ENCODE data around the gene COG4. TPM values are rescaled to one million over a fixed set of nuclear protein-coding genes. Genes with fewer than 3 reads are reported as not detected.

COG4 gene
- 54.3 and 71.7 TPM in 2 replicates for polyA plus RNA-seq (2011; rRNA removed)
- polyA minus RNA-seq (2011; rRNA and poly(A)+ RNA removed): 30.9 and 56.0 TPM in 2 replicates

DNA sequence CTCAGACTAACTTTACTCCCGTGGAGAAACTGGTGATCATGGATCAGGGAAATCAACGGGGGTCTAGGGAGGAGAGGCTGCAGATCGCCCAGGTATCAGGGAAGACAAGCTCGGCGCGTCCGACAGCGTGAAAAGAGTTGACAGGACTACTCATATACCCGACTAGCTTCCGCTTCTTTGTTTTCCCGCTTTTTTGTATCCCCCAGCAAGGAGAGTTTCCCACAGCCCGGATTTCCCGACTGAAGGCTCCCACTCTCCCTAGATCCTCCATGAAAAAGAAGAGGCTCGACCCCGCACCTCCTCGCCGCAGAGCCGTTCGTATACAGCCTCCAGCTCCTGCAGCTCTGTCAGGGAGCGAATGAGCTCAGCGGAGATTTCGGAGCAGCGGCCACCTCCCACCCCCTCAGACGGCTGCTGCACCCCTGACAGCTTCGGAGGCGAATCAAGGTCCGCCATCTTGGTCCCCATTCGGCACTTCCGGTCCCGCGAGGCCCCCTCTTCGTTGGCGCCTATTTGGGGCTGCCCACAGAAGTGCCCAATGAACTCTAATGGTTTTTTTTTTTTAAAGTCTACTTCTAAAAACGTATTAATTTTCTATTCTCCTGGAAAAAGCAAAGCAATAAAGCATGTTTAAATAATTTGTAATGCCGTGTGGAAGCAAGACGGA is at the start of gene COG4:
Gene COG4, minus strand, starts transcription at position 479 of the 667 bp plus-strand sequence. Its CDS starts 11 bp downstream, at position 468.
- Histone ChIP-seq H3K27me3 (ENCODE audit: control insufficient read depth, insufficient read depth, low read length) (no peaks in the 10 kb centered on the region), H3K4me3 (ENCODE audit: low read depth, low read length) (peak within 1 kb of the TSS; percentile 74), H3K36me3 (ENCODE audit: control insufficient read depth, insufficient read depth, low read length) (peaks cover 1% of the 10 kb centered on the region; the same call in 1 of the 2 replicates)
- TF ChIP-seq, protein P1, sequence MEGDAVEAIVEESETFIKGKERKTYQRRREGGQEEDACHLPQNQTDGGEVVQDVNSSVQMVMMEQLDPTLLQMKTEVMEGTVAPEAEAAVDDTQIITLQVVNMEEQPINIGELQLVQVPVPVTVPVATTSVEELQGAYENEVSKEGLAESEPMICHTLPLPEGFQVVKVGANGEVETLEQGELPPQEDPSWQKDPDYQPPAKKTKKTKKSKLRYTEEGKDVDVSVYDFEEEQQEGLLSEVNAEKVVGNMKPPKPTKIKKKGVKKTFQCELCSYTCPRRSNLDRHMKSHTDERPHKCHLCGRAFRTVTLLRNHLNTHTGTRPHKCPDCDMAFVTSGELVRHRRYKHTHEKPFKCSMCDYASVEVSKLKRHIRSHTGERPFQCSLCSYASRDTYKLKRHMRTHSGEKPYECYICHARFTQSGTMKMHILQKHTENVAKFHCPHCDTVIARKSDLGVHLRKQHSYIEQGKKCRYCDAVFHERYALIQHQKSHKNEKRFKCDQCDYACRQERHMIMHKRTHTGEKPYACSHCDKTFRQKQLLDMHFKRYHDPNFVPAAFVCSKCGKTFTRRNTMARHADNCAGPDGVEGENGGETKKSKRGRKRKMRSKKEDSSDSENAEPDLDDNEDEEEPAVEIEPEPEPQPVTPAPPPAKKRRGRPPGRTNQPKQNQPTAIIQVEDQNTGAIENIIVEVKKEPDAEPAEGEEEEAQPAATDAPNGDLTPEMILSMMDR (IDR thresholded peaks at IDR 0.05; ENCODE audit: insufficient read depth, low read depth, low read length): no peak
- POLR2A ChIA-PET: interaction anchor here (0.7 kb wide), 2 partner anchors 239 to 959 kb away, joined by 5 to 6 read pairs; no protein-coding TSS in a partner anchor
- peak; percentile 21 for DNase-seq (ENCODE audit: low read depth)
- CTCF ChIA-PET: interaction anchor here (0.9 to 1.5 kb wide), 2 partner anchors 9 to 10 kb away, joined by 3 to 6 read pairs; no protein-coding TSS in a partner anchor

DNA sequence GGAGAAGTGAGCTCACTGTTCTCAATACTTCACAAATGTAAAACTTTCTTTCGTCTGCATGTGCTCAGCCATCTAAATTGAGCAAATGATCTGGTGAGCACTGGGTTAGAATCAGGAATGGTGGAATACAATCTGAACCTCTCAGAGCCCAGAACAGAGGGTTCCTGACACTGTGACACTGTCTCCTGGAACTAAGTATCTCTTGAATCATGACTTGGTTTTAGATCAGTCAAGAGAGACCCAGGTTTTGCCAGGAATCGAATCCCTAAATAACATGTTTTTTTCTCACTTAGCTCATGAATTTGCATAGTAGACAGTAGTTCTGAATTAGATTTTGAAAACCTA is 49.5 kb upstream of the COG4 start:
- Histone ChIP-seq H3K27me3 (ENCODE audit: control insufficient read depth, insufficient read depth, low read length) (no peaks in the 10 kb centered on the region), H3K36me3 (ENCODE audit: control insufficient read depth, insufficient read depth, low read length) (peaks cover 19% of the 10 kb centered on the region), H3K4me3 (ENCODE audit: low read depth, low read length) (no peak overlapping the region)
- ChIA-PET CTCF (interaction anchor here (1.2 to 6.4 kb wide), 3 partner anchors 81 to 419 kb away, joined by 3 to 25 read pairs (median 5); no protein-coding TSS in a partner anchor), POLR2A (interaction anchor here (1.0 kb wide), 1 partner anchor 145 kb away, joined by 3 read pairs; no protein-coding TSS in a partner anchor)
- no peak for DNase-seq (ENCODE audit: low read depth)
- TF ChIP-seq, protein P1 (IDR thresholded peaks at IDR 0.05; ENCODE audit: insufficient read depth, low read depth, low read length): no peak

DNA sequence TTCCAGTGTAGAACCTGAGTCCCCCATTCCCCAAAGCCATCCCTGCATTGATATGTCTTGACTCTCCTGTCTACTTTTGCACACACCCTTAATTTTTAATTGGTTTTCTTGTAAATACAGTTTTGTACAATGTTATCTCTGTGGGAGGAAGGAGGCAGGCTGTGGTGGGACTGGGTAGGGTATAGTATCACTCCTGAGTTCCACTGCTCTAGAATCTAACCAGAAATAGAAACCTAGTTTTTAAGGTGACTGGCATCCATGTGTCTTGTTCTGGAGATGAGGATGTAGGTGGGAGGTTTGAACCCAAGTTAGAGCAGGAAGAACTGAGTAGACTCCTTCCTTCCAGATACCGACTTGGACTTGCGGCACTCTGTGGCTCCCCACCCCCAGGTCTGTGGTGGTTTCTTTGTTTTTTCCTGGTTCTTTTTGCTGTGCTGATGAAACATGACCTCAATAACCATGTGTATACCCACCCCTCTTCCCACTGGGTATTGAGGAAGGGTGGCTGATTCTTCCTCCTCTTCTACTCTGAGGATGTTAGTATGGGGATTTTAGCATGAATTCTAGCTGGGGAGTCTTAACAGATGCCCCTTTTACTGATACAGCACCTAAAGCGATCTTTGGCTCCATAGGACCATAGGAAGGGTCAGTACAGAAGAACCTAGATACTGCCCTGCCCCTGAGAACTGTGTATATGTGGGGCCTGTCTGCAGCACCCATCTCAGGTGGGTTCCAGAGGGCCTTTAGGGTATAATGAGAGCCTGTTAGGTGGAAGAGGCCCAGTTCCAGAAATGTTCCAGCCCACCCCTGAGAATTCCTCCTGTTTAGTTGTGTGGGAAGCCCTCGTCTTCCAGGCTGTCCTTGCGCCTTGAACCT is 48.9 kb upstream of the COG4 start:
- no peak overlapping the region for H3K4me3 ChIP-seq (ENCODE audit: low read depth, low read length)
- H3K36me3 ChIP-seq (ENCODE audit: control insufficient read depth, insufficient read depth, low read length): peaks cover 21% of the 10 kb centered on the region
- ChIA-PET CTCF (interaction anchor here (1.5 to 6.4 kb wide), 3 partner anchors 82 to 199 kb away, joined by 3 to 25 read pairs (median 5); no protein-coding TSS in a partner anchor), POLR2A (interaction anchor here (0.5 to 1.0 kb wide), 2 partner anchors 66 to 144 kb away, joined by 3 to 6 read pairs; no protein-coding TSS in a partner anchor)
- TF ChIP-seq, protein P1 (IDR thresholded peaks at IDR 0.05; ENCODE audit: insufficient read depth, low read depth, low read length): no peak
- no peaks in the 10 kb centered on the region for H3K27me3 ChIP-seq (ENCODE audit: control insufficient read depth, insufficient read depth, low read length)
- no peak for DNase-seq (ENCODE audit: low read depth)

DNA sequence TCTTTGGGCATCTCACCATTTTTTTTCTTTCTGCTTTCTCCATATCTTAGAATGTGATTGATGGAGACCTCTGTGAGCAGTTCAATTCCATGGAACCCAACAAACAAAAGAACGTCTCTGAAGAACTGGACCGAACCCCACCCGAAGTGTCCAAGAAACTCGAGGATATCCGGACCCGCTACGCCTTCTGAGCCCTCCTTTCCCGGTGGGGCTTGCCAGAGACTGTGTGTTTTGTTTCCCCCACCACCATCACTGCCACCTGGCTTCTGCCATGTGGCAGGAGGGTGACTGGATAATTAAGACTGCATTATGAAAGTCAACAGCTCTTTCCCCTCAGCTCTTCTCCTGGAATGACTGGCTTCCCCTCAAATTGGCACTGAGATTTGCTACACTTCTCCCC is 48.3 kb upstream of the COG4 start:
- TF ChIP-seq, protein P1 (IDR thresholded peaks at IDR 0.05; ENCODE audit: insufficient read depth, low read depth, low read length): no peak
- DNase-seq (ENCODE audit: low read depth): no peak
- peaks cover 26% of the 10 kb centered on the region for H3K36me3 ChIP-seq (ENCODE audit: control insufficient read depth, insufficient read depth, low read length)
- ChIA-PET CTCF (interaction anchor here (1.5 to 6.4 kb wide), 2 partner anchors 82 to 200 kb away, joined by 3 to 25 read pairs; no protein-coding TSS in a partner anchor), POLR2A (interaction anchor here (0.5 kb wide), 1 partner anchor 65 kb away, joined by 6 read pairs; no protein-coding TSS in a partner anchor)
- no peaks in the 10 kb centered on the region for H3K27me3 ChIP-seq (ENCODE audit: control insufficient read depth, insufficient read depth, low read length)
- no peak overlapping the region for H3K4me3 ChIP-seq (ENCODE audit: low read depth, low read length)
